OCI-LY3 (cell line): ENCODE measurements around the gene TMEM191C.
"Not testable (repeated sequence)": the region's sequence is repeated elsewhere in the genome, so short reads cannot be mapped to it uniquely, and the experiment has no call there.

Experiments
- EZH2phosphoT487 ChIP-seq: fragments of 200-600 bp; shearing (Covaris generic); IDR thresholded peaks from 2 replicates; pipeline ENCODE4 v1.6.1; 2018; ENCODE audit warnings: antibody characterized with exemption, mixed run types, low read depth
- TF ChIP-seq, protein P1 (sequence below): fragments of 200-600, 300-600 bp; sonication (generic); IDR thresholded peaks from 2 replicates; pipeline ENCODE4 v1.5.1; 2014; ENCODE audit warnings: antibody characterized with exemption, low read length, low read depth

DNA sequence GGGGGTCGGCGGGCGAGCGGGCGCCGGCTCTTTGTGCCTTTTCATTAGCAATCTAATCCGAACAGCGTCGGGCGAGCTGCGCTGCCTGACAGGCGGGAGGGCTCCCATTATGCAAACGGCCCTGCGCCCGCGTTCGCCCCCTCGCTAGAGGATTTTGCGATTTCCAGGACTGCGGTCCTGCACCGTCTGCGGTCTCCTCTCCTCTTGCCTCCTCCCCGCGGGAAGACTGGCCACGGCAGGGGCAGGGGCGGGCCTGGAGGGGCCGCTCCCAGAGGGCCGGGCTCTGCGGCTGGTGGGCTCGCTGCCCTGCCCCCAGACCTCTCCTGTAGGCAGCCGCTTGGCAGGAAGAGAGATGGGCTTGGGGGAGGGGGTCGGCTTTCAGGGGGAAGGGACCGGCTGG is 49.3 kb upstream of the TMEM191C start:
- TF ChIP-seq, protein P1, sequence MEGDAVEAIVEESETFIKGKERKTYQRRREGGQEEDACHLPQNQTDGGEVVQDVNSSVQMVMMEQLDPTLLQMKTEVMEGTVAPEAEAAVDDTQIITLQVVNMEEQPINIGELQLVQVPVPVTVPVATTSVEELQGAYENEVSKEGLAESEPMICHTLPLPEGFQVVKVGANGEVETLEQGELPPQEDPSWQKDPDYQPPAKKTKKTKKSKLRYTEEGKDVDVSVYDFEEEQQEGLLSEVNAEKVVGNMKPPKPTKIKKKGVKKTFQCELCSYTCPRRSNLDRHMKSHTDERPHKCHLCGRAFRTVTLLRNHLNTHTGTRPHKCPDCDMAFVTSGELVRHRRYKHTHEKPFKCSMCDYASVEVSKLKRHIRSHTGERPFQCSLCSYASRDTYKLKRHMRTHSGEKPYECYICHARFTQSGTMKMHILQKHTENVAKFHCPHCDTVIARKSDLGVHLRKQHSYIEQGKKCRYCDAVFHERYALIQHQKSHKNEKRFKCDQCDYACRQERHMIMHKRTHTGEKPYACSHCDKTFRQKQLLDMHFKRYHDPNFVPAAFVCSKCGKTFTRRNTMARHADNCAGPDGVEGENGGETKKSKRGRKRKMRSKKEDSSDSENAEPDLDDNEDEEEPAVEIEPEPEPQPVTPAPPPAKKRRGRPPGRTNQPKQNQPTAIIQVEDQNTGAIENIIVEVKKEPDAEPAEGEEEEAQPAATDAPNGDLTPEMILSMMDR: not testable (repeated sequence)
- not testable (repeated sequence) for TF ChIP-seq EZH2phosphoT487
